GM23248 (cell line): ENCODE measurements around the gene AQP7.
"Not testable (repeated sequence)": the region's sequence is repeated elsewhere in the genome, so short reads cannot be mapped to it uniquely, and the experiment has no call there.

Experiments
- EZH2 ChIP-seq: fragments of 200-600 bp; sonication (generic); IDR thresholded peaks from 2 replicates; pipeline ENCODE4 v1.6.1; 2018; ENCODE audit warnings: antibody characterized with exemption, mild to moderate bottlenecking; ENCODE audit not compliant: insufficient read depth, poor library complexity, severe bottlenecking
- EZH2phosphoT487 ChIP-seq: fragments of 200-600 bp; sonication (generic); IDR thresholded peaks from 2 replicates; pipeline ENCODE4 v1.6.1; 2018; ENCODE audit warnings: antibody characterized with exemption, moderate library complexity, mild to moderate bottlenecking, low read depth; ENCODE audit not compliant: insufficient read depth

GRCh38 chr9:33393986-33394385, 8.4 kb downstream of the AQP7 start:
- TF ChIP-seq EZH2phosphoT487, EZH2: not testable (repeated sequence)
